ENCODE results near the gene EPHB1.

- no peak for TF ChIP-seq POLR2AphosphoS5 (IDR thresholded peaks at IDR 0.05)
- no peak for TF ChIP-seq POLR2A (IDR thresholded peaks at IDR 0.05)
These were observed 352.6 kb downstream of the EPHB1 start for GRCh38 chr3:135147657-135148056.

Measured in transverse colon (tissue), 3 donors.